ENCODE measurements around the gene SPECC1L.
"Not testable (repeated sequence)": the region's sequence is repeated elsewhere in the genome, so short reads cannot be mapped to it uniquely, and the experiment has no call there.

Gene SPECC1L

GRCh38 chr22:24270556-24271385, at the start of gene SPECC1L:
SPECC1L (plus strand) TSS chr22:24270831; CDS start chr22:24302232, 31,401 bp downstream.
- DNase-seq = peak; percentile 80 to 98 (median 93)

GRCh38 chr22:24224468-24224867, 46.2 kb upstream of the SPECC1L start:
- DNase-seq = no peak

- no peak for DNase-seq
These were observed 45.5 kb upstream of the SPECC1L start for GRCh38 chr22:24225044-24225601.

GRCh38 chr22:24225951-24226350, 44.7 kb upstream of the SPECC1L start:
- no peak for DNase-seq

GRCh38 chr22:24230911-24231656, 39.5 kb upstream of the SPECC1L start:
- DNase-seq = peak in 1 of 14 donors; percentile 6

GRCh38 chr22:24231706-24232105, 38.9 kb upstream of the SPECC1L start:
- DNase-seq = no peak

- DNase-seq = no peak
These were observed 38.5 kb upstream of the SPECC1L start for GRCh38 chr22:24232124-24232523.

GRCh38 chr22:24232725-24233124, 37.9 kb upstream of the SPECC1L start:
- DNase-seq = no peak

GRCh38 chr22:24233235-24233634, 37.4 kb upstream of the SPECC1L start:
- no peak for DNase-seq

GRCh38 chr22:24233816-24234215, 36.8 kb upstream of the SPECC1L start:
- DNase-seq = no peak

- DNase-seq = no peak
These were observed 35.3 kb upstream of the SPECC1L start for GRCh38 chr22:24235315-24235714.

- DNase-seq = no peak
These were observed 34.0 kb upstream of the SPECC1L start for GRCh38 chr22:24236656-24237055.

GRCh38 chr22:24238101-24238694, 32.4 kb upstream of the SPECC1L start:
- not testable (repeated sequence) for DNase-seq

- DNase-seq = no peak
These were observed 30.2 kb upstream of the SPECC1L start for GRCh38 chr22:24240381-24240780.

- DNase-seq = not testable (repeated sequence)
These were observed 29.5 kb upstream of the SPECC1L start for GRCh38 chr22:24240985-24241692.

GRCh38 chr22:24243417-24243816, 27.2 kb upstream of the SPECC1L start:
- peak in 2 of 14 donors; percentile 22 to 44 for DNase-seq

GRCh38 chr22:24244144-24244787, 26.4 kb upstream of the SPECC1L start:
- DNase-seq = no peak

- peak in 1 of 14 donors; percentile 49 for DNase-seq
These were observed 25.6 kb upstream of the SPECC1L start, which contains the start of gene GGT5 for GRCh38 chr22:24245030-24245431. GGT5 (minus strand) TSS chr22:24245082; CDS start chr22:24244725, 357 bp downstream.

- peak in 3 of 14 donors; percentile 11 to 49 (median 48) for DNase-seq
These were observed 24.8 kb upstream of the SPECC1L start for GRCh38 chr22:24245584-24246561.

- peak in 1 of 14 donors; percentile 41 for DNase-seq
These were observed 23.6 kb upstream of the SPECC1L start for GRCh38 chr22:24247011-24247507.

All from C1 segment of cervical spinal cord (tissue), 14 donors.